GM13976 (cell line): ENCODE results near the gene DSCAML1.
"Not testable (repeated sequence)": the region's sequence is repeated elsewhere in the genome, so short reads cannot be mapped to it uniquely, and the experiment has no call there.

Source experiments
- DNase-seq: peaks from one replicate; pipeline ENCODE4 v3.0.0; 2012; ENCODE audit warnings: low spot score
- CTCF ChIP-seq: IDR thresholded peaks from 2 replicates; pipeline ENCODE4 v1.5.1; 2012; ENCODE audit warnings: borderline replicate concordance, mild to moderate bottlenecking; ENCODE audit not compliant: insufficient read depth; ENCODE audit errors: extremely low read depth, missing control alignments, control extremely low read depth
- in situ Hi-C: fragments of 300-500 bp; cut with MboI; formaldehyde crosslinking; loops from one replicate; pipeline ENCODE4 v1.12.0; 2022; ENCODE audit warnings: low sequenced_read_pairs, mixed read lengths, inconsistent platforms; ENCODE audit not compliant: unreplicated experiment

Gene DSCAML1

GRCh38 chr11:117815262-117815803, 18.3 kb upstream of the DSCAML1 start:
- TF ChIP-seq CTCF, result no peak
- in situ Hi-C loops, result no loop called here
- DNase-seq, result peak; percentile 81

GRCh38 chr11:117814766-117815261, 17.8 kb upstream of the DSCAML1 start:
- peak; percentile 75 for DNase-seq
- in situ Hi-C loops, result no loop called here
- TF ChIP-seq CTCF, result no peak

- TF ChIP-seq CTCF, result no peak
- in situ Hi-C loops, result no loop called here
- DNase-seq, result no peak
Observed at GRCh38 chr11:117814204-117814765, 17.3 kb upstream of the DSCAML1 start.

GRCh38 chr11:117810056-117810451, 13.0 kb upstream of the DSCAML1 start:
- DNase-seq, in situ Hi-C loops: not testable (repeated sequence)

- TF ChIP-seq CTCF, result peak; percentile 29
- in situ Hi-C loops, result loop anchor here (10.0 kb wide), 1 partner anchor 385 kb away; no protein-coding TSS in a partner anchor
Observed at GRCh38 chr11:117809236-117810055, 12.4 kb upstream of the DSCAML1 start.

GRCh38 chr11:117808784-117809183, 11.8 kb upstream of the DSCAML1 start:
- in situ Hi-C loops, result loop anchor here (10.0 kb wide), 1 partner anchor 384 kb away; no protein-coding TSS in a partner anchor
- no peak for TF ChIP-seq CTCF
- no peak for DNase-seq

More at GRCh38 chr11:117809236-117810055, 12.4 kb upstream of the DSCAML1 start:
- peak; percentile 58 for DNase-seq

- peak; percentile 87 for TF ChIP-seq CTCF
- in situ Hi-C loops, result loop anchor here (10.0 kb wide), 1 partner anchor 383 kb away; no protein-coding TSS in a partner anchor
- DNase-seq, result peak; percentile 83
Observed at GRCh38 chr11:117807482-117808327, 10.7 kb upstream of the DSCAML1 start.
